NK-92 (cell line): ENCODE data around the gene SLC25A21.

ENCODE experiments used
- DNase-seq: peaks from one replicate; lab custom pipeline; 2025; ENCODE audit not compliant: unreplicated experiment; lab: John Stamatoyannopoulos, UW

SLC25A21 gene

GRCh38 chr14:36948157-36948859 lies 224.1 kb downstream of the SLC25A21 start:
- DNase-seq = no peak

DNA sequence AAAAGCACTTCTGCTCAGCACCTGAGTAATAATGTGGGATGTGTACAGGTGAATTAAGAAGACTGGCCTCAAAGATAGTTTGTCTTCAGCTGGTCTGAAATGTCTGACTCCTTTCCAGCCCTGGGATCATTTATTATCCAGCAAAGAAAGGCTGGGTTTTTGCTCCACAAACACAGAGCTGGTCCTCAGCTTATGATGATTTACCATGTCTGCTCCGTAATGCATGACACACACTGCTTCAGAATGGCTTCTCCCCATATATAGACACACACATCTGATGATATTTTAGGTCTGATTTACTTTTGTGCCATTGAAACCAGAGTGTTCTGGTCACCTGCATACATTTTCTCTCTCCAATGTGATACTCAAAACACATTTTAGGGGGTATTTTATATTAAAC lies 225.0 kb downstream of the SLC25A21 start:
- no peak for DNase-seq

DNA sequence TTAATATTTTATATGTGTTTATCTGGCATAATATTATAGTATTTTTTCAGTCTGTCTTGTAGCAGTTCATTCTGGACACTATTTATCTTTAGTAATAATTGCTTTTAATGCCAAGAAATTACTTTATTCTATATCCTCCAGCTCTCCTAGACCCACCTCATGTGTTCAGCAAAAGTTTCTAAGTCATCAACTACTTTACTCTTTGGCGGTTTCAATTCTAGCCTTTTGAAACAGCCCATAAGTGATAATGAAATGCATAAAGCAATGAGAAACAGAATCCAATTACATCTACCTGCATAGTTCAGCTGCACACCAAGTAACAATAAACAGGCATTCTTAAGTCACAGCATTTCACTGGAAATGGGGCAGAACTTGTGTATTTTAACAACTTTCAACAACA lies 225.5 kb downstream of the SLC25A21 start:
- DNase-seq = no peak

DNA sequence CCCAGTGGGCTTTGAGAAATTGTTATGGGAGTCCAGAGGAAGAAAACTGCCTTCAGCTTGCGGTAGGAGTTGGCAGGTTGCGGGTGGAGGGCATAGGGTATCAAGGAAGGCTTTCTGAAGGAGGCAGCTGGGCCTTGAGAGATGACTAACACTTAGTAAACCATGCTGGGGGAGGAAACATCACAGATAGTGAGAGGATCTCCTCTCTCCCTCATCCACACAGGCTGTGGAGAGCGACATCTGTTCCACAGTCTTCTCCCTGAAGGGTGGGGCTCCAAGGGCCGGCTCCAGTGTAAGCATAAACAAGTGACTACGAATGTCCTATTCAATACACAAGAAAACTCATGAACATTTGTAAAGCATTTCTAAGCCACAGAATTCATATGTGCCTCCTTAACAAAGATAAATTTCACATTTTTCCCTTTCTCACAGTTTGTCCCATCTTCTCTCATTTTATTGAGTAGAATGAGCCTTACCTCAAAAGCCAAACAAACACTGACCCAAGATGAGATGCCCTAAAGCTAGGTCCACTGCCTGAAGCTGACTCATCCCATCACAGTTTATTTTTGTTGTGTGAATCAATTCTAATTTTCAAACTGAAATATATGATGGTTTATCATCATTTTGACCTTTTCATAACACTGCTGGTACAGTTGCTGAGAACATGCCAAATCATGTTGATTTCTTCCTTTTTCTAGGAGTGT lies 227.9 kb downstream of the SLC25A21 start:
- DNase-seq = no peak

DNA sequence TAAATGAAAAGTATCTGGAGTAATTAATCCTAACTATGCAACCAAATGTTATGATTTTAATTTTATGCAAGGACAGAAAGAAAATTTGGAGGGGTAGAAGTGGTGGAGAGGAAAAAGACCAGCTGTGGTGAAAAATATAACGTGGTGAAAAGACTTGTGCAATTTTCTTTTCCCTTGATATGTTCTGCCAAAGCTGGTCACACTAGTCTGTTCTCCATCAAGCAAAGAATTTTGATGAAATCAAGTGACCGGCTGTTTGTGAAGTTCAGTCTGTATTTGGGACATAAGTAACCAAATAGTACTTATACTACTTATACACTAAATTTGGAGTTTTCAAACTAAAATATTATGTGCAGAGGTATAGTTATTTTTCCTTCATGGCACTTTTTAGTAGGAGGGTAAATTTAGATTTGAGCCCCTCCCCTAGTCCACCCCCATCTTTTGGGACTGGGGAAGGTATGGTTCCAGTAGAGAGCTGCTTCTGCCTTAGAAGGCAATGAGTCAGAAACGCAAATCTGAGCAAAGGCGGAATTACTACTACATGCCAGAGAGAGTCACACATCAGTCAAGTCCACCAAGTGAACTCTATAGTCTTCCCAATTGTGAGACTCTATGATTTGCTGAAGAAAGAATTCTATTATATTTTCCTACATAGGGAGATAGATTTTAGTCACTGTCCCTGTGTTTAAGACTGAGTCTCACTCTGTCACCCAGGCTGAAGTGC lies 229.7 kb downstream of the SLC25A21 start:
- DNase-seq = no peak

DNA sequence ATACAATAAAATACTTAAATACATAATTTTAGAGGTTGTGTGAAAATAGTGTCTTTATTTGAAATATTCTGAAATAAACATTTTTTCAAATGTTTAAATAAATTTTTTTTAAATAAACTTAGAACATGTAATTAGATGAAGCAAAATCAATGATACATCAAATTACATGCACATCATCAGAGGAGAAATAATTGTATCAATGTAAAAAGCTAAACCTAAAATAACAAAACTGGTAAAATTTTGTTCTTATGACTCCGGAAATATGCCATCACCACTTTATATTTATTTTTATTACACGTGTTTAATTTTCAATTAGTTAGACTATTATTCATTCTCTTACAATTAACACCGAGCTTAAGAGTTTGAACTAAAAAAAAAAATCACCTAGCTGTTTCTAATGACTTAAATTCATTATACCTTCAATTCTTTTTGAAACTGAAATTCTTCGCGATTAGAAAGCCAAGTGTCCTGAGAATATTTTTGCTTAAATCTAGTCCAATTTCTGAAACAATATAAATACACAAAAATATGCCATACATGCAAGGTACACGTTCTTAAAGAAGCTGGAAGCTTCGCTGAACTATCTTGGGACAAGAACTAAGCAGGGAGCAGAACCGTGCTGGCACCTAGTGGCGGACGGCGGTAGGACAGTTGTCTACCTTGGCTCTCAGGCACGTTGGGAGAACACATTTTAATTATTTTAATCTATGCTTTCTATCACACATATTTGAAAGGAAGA lies 230.5 kb downstream of the SLC25A21 start:
- no peak for DNase-seq

DNA sequence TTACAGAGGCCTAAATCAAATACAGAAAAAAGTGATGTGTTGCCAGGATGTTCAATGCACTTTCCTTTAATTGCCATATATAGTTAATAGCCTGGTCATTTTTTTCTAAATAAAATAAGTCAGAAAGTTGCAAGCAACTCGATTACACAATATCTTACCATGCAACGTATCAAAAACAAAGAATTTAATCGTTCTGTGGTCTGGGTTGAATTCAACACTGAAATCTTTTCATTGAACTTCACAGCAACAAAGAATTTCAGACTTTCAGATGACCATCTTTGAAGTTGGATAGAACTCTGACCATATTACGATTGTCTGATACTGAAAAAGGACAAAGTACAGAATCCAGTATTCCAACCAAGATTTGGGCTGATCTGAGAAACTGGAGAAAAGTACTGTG lies 231.9 kb downstream of the SLC25A21 start:
- no peak for DNase-seq

DNA sequence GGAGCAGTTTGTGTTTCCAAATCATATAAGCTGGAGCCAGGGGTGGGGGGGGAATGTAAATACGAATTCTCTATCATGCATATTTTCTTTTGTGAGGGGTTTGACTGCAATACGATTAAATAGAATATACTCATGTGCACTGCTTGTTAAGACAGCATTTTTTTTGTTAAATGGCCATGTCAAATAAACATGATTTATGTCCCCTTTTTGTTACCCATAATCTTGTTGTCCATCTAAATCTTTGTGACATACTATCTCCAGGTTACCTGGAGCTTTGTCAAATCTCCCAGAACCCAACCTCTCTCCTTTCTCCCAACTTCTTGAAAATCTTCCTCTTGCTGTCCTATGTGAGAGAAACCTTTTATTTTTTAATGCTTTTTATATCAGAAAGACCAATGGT lies 233.1 kb downstream of the SLC25A21 start:
- no peak for DNase-seq

- no peak for DNase-seq
Measured at GRCh38 chr14:36938678-36939077, 233.7 kb downstream of the SLC25A21 start.

DNA sequence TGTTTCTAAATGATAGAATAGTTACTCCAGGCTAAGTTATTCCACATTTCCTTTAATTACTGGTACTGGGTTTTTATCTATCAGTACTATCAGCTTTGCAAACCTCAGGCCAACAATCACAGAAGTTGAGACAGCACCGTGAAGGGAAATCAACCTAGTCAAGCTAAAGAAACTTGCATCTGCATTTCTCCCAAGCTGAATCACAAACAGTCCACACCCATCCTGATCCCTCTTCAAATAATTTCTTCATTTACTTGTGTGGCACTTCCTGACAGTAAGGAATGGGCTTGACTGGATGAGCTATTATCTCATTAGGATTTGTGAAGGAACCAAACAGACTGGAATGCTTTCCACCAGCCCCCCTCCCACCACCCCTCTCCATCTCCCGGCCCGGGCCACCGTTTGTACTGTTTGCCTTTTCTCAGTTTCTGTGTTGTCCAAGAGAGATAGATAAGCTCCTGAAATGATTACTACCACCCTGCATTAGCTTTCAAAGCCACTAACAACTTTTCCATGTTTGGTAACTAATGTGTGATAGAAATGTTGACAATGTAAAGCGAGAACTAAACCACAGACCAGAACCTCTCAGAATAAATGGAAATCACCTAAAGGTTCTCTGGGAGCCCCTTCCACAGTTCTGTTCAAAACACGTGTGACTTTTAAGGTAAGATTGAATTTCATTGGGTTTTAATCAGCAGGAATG lies 236.3 kb downstream of the SLC25A21 start:
- DNase-seq = no peak

GRCh38 chr14:36934304-36934703 lies 238.1 kb downstream of the SLC25A21 start:
- DNase-seq = no peak

- DNase-seq = no peak
Measured at GRCh38 chr14:36931791-36932190, 240.6 kb downstream of the SLC25A21 start.

DNA sequence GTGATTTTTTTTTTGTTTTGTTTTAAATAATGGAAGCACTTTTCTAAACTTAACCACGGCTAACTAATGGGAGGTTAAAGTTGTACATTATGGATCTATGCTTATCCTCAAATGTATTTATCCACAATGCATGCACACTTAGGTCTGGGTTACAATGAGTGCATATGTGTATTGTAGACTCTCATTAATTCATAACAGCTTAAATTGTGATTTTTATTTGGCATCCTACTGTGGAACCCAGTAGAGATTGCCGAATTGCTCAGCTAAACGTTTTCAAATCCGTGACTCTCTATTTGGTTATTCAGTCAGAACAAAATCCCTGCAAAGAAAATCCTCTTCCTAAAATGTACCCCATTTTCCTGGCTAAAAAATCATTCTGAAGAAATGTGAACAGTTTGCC lies 244.0 kb downstream of the SLC25A21 start:
- DNase-seq = no peak

DNA sequence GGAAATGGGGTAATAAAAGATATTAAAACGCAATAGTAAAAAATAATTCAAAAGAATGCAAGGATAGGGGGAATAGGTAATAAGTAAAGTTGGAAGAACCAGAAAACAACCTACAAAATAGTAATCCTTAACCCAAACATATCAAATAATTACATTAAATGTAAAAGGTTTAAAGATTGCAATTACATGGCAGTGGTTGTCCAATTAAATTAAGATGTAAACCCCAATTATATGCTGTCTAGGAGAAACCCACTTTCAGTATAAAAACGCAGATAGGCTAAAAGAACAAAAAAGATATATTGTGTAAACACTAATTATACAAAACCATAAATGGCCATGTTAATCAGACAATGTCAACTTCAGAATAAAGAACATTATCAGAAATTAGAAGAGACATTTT lies 247.3 kb downstream of the SLC25A21 start:
- no peak for DNase-seq

DNA sequence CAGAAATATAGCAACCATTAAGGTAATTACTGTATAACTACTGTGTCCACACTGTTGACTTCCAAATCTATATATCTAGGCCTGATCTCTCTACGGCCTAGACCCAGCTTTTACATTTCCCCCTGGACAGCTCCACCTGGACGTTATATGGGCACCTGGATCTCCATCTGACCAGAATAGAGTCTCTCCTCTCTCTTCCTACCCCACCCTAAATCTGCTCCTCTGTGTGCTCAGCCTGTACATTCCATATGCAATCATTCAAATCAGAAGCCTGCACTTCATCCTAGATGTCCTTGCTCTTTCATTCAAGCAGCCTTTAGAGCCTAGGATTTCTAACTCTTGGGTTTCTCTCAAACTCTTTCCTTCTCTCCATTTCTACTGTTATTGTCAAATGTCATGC lies 255.7 kb downstream of the SLC25A21 start:
- DNase-seq = no peak

- no peak for DNase-seq
Measured at GRCh38 chr14:36915081-36915480, 257.3 kb downstream of the SLC25A21 start.

DNA sequence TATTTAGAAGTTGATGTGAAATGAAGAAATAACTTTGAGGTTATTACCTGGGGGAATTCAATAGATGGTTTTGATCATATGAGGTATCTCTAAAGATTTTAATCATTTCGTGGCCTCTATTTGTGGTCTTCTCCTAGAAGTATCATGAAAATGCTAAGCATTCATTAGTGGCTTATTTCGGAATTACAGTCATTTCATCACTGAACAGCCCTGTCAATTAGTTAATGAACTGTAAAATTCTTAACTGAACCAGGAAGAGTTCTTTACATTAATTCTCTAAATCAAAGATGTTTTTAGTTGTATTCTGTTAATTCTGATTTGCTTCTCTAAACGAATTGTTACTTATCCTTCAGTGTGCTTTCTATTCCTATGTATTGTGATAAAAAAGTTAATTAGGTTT lies 261.8 kb downstream of the SLC25A21 start:
- no peak for DNase-seq

GRCh38 chr14:36905272-36905888 lies 267.0 kb downstream of the SLC25A21 start:
- DNase-seq = no peak

DNA sequence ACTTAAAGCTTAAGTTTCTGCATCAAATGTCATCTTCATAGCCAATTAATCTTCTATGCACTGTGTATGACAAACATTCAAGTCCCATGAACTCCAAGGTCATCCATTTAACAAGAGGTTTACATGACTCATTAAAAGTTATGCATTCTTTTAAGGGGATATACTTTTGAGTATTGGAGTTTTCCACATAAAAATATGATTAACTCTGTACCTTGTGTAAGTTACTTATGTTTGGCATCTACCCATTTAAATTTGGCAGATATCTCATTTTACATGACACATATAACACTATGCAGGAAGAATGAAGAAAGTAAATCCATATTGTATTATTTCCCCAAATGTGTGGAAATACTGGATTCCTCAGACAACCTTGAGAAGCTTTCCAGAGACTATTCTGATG lies 270.5 kb downstream of the SLC25A21 start:
- no peak for DNase-seq

- no peak for DNase-seq
Measured at GRCh38 chr14:36900846-36901245, 271.6 kb downstream of the SLC25A21 start.
